Neural cell (in vitro differentiated cells): ENCODE data around the gene CPNE5. TPM values are rescaled to one million over a fixed set of nuclear protein-coding genes. Genes with fewer than 3 reads are reported as not detected.

ENCODE experiments used
- H2AFZ ChIP-seq: fragments of 200-600, 300-800 bp; sonication (generic), shearing (Covaris generic); 2 replicates; pipeline ENCODE4 v1.6.0; 2014; ENCODE audit warnings: low read depth, mild to moderate bottlenecking, antibody characterized with exemption, low read length, moderate library complexity
- H3F3A ChIP-seq: fragments of 200-600 bp; shearing (Covaris generic); 2 replicates; pipeline ENCODE4 v1.6.1; 2016; ENCODE audit warnings: mild to moderate bottlenecking, moderate library complexity, mixed read lengths, antibody characterized with exemption, low read length; ENCODE audit not compliant: insufficient read depth, poor library complexity, severe bottlenecking
- H3K27ac ChIP-seq: fragments of 200-600, 300-800 bp; sonication (generic), shearing (Covaris generic); 2 replicates; pipeline ENCODE4 v1.5.1; 2014; ENCODE audit warnings: mild to moderate bottlenecking, low read length, moderate library complexity
- H3K27me3 ChIP-seq: fragments of 300-800, 200-600 bp; sonication (generic), shearing (Covaris generic); 2 replicates; pipeline ENCODE4 v1.6.0; 2014; ENCODE audit warnings: mild to moderate bottlenecking, low read depth, low read length, moderate library complexity; ENCODE audit not compliant: insufficient read depth
- H3K36me3 ChIP-seq: fragments of 300-800, 200-600 bp; sonication (generic), shearing (Covaris generic); 2 replicates; pipeline ENCODE4 v1.5.1; 2014; ENCODE audit warnings: mild to moderate bottlenecking, antibody characterized with exemption, low read length, moderate library complexity; ENCODE audit not compliant: insufficient read depth
- H3K4me2 ChIP-seq: fragments of 300-800, 200-600 bp; sonication (generic), shearing (Covaris generic); 2 replicates; pipeline ENCODE4 v1.6.0; 2014; ENCODE audit warnings: mild to moderate bottlenecking, low read length
- H3K4me3 ChIP-seq: fragments of 300-800, 200-600 bp; sonication (generic), shearing (Covaris generic); 2 replicates; pipeline ENCODE4 v1.5.1; 2014; ENCODE audit warnings: mild to moderate bottlenecking, low read length, moderate library complexity
- H3K79me2 ChIP-seq: fragments of 200-600 bp; shearing (Covaris generic); replicated peaks from 2 replicates; pipeline ENCODE4 v1.6.0; 2014; ENCODE audit warnings: mild to moderate bottlenecking, low read length, moderate library complexity; ENCODE audit not compliant: insufficient read depth
- H3K9ac ChIP-seq: fragments of 300-800, 200-600 bp; sonication (generic), shearing (Covaris generic); 2 replicates; pipeline ENCODE4 v1.6.1; 2016; ENCODE audit warnings: mild to moderate bottlenecking, low read length, mixed read lengths
- H3K9me2 ChIP-seq: fragments of 200-600 bp; shearing (Covaris generic); 2 replicates; pipeline ENCODE4 v1.6.1; 2016; ENCODE audit warnings: mild to moderate bottlenecking, low read length, mixed read lengths; ENCODE audit not compliant: insufficient read depth
- H3K9me3 ChIP-seq: fragments of 200-600, 300-800 bp; sonication (generic), shearing (Covaris generic); 2 replicates; pipeline ENCODE4 v1.6.1; 2016; ENCODE audit warnings: mild to moderate bottlenecking, mixed run types, low read length, moderate library complexity, mixed read lengths
- H4K20me1 ChIP-seq: fragments of 200-600 bp; shearing (Covaris generic); 2 replicates; pipeline ENCODE4 v1.6.1; 2016; ENCODE audit warnings: mild to moderate bottlenecking, mixed run types; ENCODE audit not compliant: insufficient read depth
- CTCF ChIP-seq: fragments of 450-650 bp; IDR thresholded peaks from 2 replicates; pipeline ENCODE4 v1.5.1; 2014; ENCODE audit warnings: antibody characterized with exemption, mild to moderate bottlenecking, moderate library complexity; ENCODE audit not compliant: poor library complexity, severe bottlenecking
- EP300 ChIP-seq: fragments of 450-650 bp; conservative IDR thresholded peaks from 2 replicates; pipeline ENCODE4 v1.6.1; 2014; ENCODE audit warnings: antibody characterized with exemption, mild to moderate bottlenecking, moderate library complexity; ENCODE audit not compliant: poor library complexity, severe bottlenecking
- EZH2 ChIP-seq: fragments of 200-600, 300-800 bp; shearing (Covaris generic), sonication (generic); IDR thresholded peaks from 2 replicates; pipeline ENCODE4 v1.6.1; 2014; ENCODE audit warnings: antibody characterized with exemption, low read length, borderline replicate concordance, mild to moderate bottlenecking; ENCODE audit not compliant: insufficient read depth, poor library complexity, severe bottlenecking
- MXI1 ChIP-seq: fragments of 450-650 bp; conservative IDR thresholded peaks from 2 replicates; pipeline ENCODE4 v1.6.1; 2014; ENCODE audit warnings: antibody characterized with exemption, mild to moderate bottlenecking; ENCODE audit not compliant: poor library complexity, severe bottlenecking
- POLR2AphosphoS5 ChIP-seq: IDR thresholded peaks from 2 replicates; pipeline ENCODE4 v1.6.1; 2012
- RAD21 ChIP-seq: fragments of 450-650 bp; conservative IDR thresholded peaks from 2 replicates; pipeline ENCODE4 v1.6.1; 2014; ENCODE audit warnings: antibody characterized with exemption, mild to moderate bottlenecking, moderate library complexity
- REST ChIP-seq: IDR thresholded peaks from 2 replicates; pipeline ENCODE4 v1.6.1; 2012; ENCODE audit warnings: borderline replicate concordance
- SMC3 ChIP-seq: fragments of 450-650 bp; conservative IDR thresholded peaks from 2 replicates; pipeline ENCODE4 v1.6.1; 2014; ENCODE audit warnings: antibody characterized with exemption, mild to moderate bottlenecking, moderate library complexity; ENCODE audit not compliant: poor library complexity
- TAF1 ChIP-seq: IDR thresholded peaks from 2 replicates; pipeline ENCODE4 v1.6.1; 2012; ENCODE audit warnings: low read depth
- polyA plus RNA-seq: library from polyadenylated mRNA; depleted of rRNA; stranded (reverse); fragments of >200 nt; gene quantifications from 2 replicates; pipeline ENCODE4 v1.2.3, GENCODE V29; 2014

Gene CPNE5
- polyA plus RNA-seq, 1 donor from 2014 or later = 8.7 TPM

- H3F3A ChIP-seq = no peaks in the 10 kb centered on the region
- no peak overlapping the region for H2AFZ ChIP-seq
- H3K27ac ChIP-seq = no peak overlapping the region
- H3K9me2 ChIP-seq = no peaks in the 10 kb centered on the region
- H3K9ac ChIP-seq = no peak overlapping the region
- no peaks in the 10 kb centered on the region for H3K79me2 ChIP-seq
- H3K4me3 ChIP-seq = no peak overlapping the region
- no peak overlapping the region for H3K4me2 ChIP-seq
- TF ChIP-seq EP300 (no peak), CTCF (peak; percentile 94), SMC3 (peak; percentile 94), RAD21 (peak; percentile 94)
- H3K36me3 ChIP-seq = no peaks in the 10 kb centered on the region
- no peaks in the 10 kb centered on the region for H3K27me3 ChIP-seq
- H4K20me1 ChIP-seq = no peaks in the 10 kb centered on the region
- H3K9me3 ChIP-seq = no peaks in the 10 kb centered on the region
Observed at GRCh38 chr6:36851149-36851614, 11.9 kb upstream of the CPNE5 start.

- Histone ChIP-seq H4K20me1 (no peaks in the 10 kb centered on the region), H3K36me3 (no peaks in the 10 kb centered on the region), H3K4me3 (no peak overlapping the region), H3F3A (no peaks in the 10 kb centered on the region), H3K9me3 (no peaks in the 10 kb centered on the region), H3K79me2 (no peaks in the 10 kb centered on the region), H3K27me3 (no peaks in the 10 kb centered on the region), H3K9me2 (no peaks in the 10 kb centered on the region), H2AFZ (no peak overlapping the region), H3K27ac (no peak overlapping the region), H3K4me2 (no peak overlapping the region), H3K9ac (no peak overlapping the region)
- no peak for TF ChIP-seq MXI1
Observed at GRCh38 chr6:36850021-36850420, 10.8 kb upstream of the CPNE5 start.

- H3K9me3 ChIP-seq = no peaks in the 10 kb centered on the region
- H4K20me1 ChIP-seq = no peaks in the 10 kb centered on the region
- H3K36me3 ChIP-seq = no peaks in the 10 kb centered on the region
- H3K27me3 ChIP-seq = no peaks in the 10 kb centered on the region
- H3F3A ChIP-seq = no peaks in the 10 kb centered on the region
- peak overlapping the region; percentile 53 for H3K27ac ChIP-seq
- TF ChIP-seq MXI1 = peak; percentile 33
- peak; percentile 39 for TF ChIP-seq POLR2AphosphoS5
- TF ChIP-seq CTCF = no peak
- peak; percentile 8 for TF ChIP-seq RAD21
- TF ChIP-seq REST = peak; percentile 39
- peak; percentile 34 for TF ChIP-seq EP300
- peak; percentile 49 for TF ChIP-seq SMC3
- TF ChIP-seq TAF1 = peak; percentile 55
- TF ChIP-seq EZH2 = no peak
- H3K9ac ChIP-seq = peak overlapping the region; percentile 51
- H3K4me2 ChIP-seq = peak overlapping the region; percentile 2
- H3K9me2 ChIP-seq = no peaks in the 10 kb centered on the region
- no peaks in the 10 kb centered on the region for H3K79me2 ChIP-seq
- peak overlapping the region; percentile 11 for H2AFZ ChIP-seq
- H3K4me3 ChIP-seq = peak overlapping the region; percentile 54
Observed at GRCh38 chr6:36848658-36849441, 9.6 kb upstream of the CPNE5 start.
